ENCODE measurements around the gene SGMS1. TPM values are rescaled to one million over a fixed set of nuclear protein-coding genes. Genes with fewer than 3 reads are reported as not detected.
A peak's percentile ranks its signal among the peaks of the same experiment; 100 is the strongest.

SGMS1 gene
- total RNA-seq, 4 donors from 2014 or later = 64.3 to 132 (median 87.0) TPM

GRCh38 chr10:50379616-50380015 lies 244.1 kb downstream of the SGMS1 start:
- Histone ChIP-seq H3K27me3 (no peaks in the 10 kb centered on the region), H3K9me3 (no peaks in the 10 kb centered on the region), H3K4me1 (peaks cover 29 to 55% (median 43%) of the 10 kb centered on the region in 4 donors), H3K36me3 (no peaks in the 10 kb centered on the region), H3K4me3 (no peak overlapping the region), H3K27ac (replicated peaks in 1 of 4) (no peak overlapping the region)
- TF ChIP-seq EP300 (IDR thresholded peaks at IDR 0.05) = no peak
- TF ChIP-seq CTCF (IDR thresholded peaks at IDR 0.05) = no peak
- no peak for TF ChIP-seq POLR2A (IDR thresholded peaks at IDR 0.05; ENCODE audit: low read depth)
- no peak for TF ChIP-seq POLR2AphosphoS5 (IDR thresholded peaks at IDR 0.05)
- DNase-seq (ENCODE audit: extremely low spot score) = no peak
- intact Hi-C loops (cut with DNase I) = no loop called here
- WGBS = 44% methylated on average over 2 of the region's 2 CpGs

GRCh38 chr10:50375745-50376144 lies 248.0 kb downstream of the SGMS1 start:
- H3K4me1 ChIP-seq = peaks cover 36 to 43% (median 40%) of the 10 kb centered on the region in 4 donors
- 96% methylated on average over 2 of the region's 2 CpGs for WGBS
- intact Hi-C loops (cut with DNase I) = no loop called here

GRCh38 chr10:50375051-50375452 lies 248.7 kb downstream of the SGMS1 start:
- H3K9me3 ChIP-seq = no peaks in the 10 kb centered on the region
- peaks cover 33 to 38% (median 35%) of the 10 kb centered on the region in 4 donors for H3K4me1 ChIP-seq
- no peak for DNase-seq (ENCODE audit: extremely low spot score)
- H3K27me3 ChIP-seq = no peaks in the 10 kb centered on the region
- TF ChIP-seq CTCF (IDR thresholded peaks at IDR 0.05) (no peak), EP300 (IDR thresholded peaks at IDR 0.05) (no peak), POLR2A (IDR thresholded peaks at IDR 0.05; ENCODE audit: low read depth) (no peak), POLR2AphosphoS5 (IDR thresholded peaks at IDR 0.05) (no peak)
- peak overlapping the region in 3 of 4 donors; percentile 31 to 45 (median 40) for H3K27ac ChIP-seq (replicated peaks in 1 of 4)
- H3K36me3 ChIP-seq = no peaks in the 10 kb centered on the region
- intact Hi-C loops (cut with DNase I) = no loop called here
- H3K4me3 ChIP-seq = no peak overlapping the region

More at GRCh38 chr10:50375745-50376144, 248.0 kb downstream of the SGMS1 start:
- Histone ChIP-seq H3K27ac (replicated peaks in 1 of 4) (no peak overlapping the region), H3K9me3 (no peaks in the 10 kb centered on the region), H3K4me3 (no peak overlapping the region), H3K27me3 (no peaks in the 10 kb centered on the region), H3K36me3 (no peaks in the 10 kb centered on the region)
- TF ChIP-seq POLR2A (IDR thresholded peaks at IDR 0.05; ENCODE audit: low read depth) (no peak), POLR2AphosphoS5 (IDR thresholded peaks at IDR 0.05) (no peak), EP300 (IDR thresholded peaks at IDR 0.05) (no peak), CTCF (IDR thresholded peaks at IDR 0.05) (no peak)
- no peak for DNase-seq (ENCODE audit: extremely low spot score)

- DNase-seq (ENCODE audit: extremely low spot score) = no peak
- peak overlapping the region; percentile 31 to 52 (median 42) for H3K27ac ChIP-seq (replicated peaks in 1 of 4)
Observed at GRCh38 chr10:50373821-50374501, 249.8 kb downstream of the SGMS1 start.

More at GRCh38 chr10:50373821-50374501, 249.8 kb downstream of the SGMS1 start:
- intact Hi-C loops (cut with DNase I) = loop anchor here (5.0 kb wide), 1 partner anchor 43 kb away; no protein-coding TSS in a partner anchor
- Histone ChIP-seq H3K4me3 (no peak overlapping the region), H3K27me3 (no peaks in the 10 kb centered on the region), H3K4me1 (peaks cover 26 to 32% (median 28%) of the 10 kb centered on the region in 4 donors), H3K36me3 (no peaks in the 10 kb centered on the region), H3K9me3 (no peaks in the 10 kb centered on the region)
- 40% methylated on average over 1 of the region's 1 CpG for WGBS
- TF ChIP-seq POLR2AphosphoS5 (IDR thresholded peaks at IDR 0.05) (no peak), POLR2A (IDR thresholded peaks at IDR 0.05; ENCODE audit: low read depth) (no peak), EP300 (IDR thresholded peaks at IDR 0.05) (no peak), CTCF (IDR thresholded peaks at IDR 0.05) (no peak)
